AG08396 (cell line): ENCODE measurements around the gene APOB.
"Not testable (repeated sequence)": the region's sequence is repeated elsewhere in the genome, so short reads cannot be mapped to it uniquely, and the experiment has no call there.

ENCODE experiments used
- DNase-seq: peaks from one replicate; pipeline ENCODE4 v3.0.0; 2012; ENCODE audit warnings: low spot score, mixed read lengths

Gene APOB

DNA sequence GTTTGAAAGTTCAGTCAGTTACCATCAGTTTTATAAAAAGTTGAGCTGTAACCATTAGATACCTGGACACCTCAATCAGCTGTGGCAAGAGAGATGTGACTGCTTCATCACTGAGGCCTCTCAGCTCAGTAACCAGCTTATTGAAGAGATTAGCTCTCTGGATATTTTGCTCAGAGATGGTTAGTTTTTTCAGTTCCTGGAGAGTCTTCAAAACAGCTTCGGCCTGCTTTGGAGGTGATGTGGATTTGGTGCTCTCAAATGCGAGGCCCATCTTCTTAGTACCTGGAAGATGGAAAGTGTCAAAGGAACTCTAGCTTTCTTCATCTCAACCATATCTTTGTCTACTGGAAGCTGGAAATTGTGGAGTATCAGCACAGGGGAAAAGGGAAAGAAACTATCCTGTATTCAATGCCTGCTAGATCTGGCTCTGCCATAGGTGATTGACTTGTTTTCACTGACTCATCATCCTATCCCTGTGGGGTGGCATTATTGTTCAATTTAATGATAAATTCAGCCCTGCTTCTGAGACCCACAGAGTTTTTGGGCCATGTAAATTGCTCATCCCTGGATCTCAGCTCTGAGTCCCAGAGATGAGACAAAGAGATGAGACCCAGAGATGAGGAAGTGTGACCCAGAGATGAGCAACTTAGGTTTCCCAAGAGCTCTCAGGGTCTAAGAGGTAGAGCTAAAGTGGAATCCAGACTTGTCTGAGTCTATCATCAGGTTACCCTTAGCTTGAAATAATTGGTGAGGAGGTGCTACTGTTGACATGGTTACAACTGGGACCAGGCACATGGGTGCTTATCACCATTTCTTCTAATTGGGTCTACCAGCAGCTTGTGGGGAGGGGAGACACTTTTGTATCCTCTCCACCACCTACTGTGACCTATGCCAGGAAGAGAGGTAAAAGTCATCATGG, 10.4 kb downstream of the APOB start:
- DNase-seq = no peak

DNA sequence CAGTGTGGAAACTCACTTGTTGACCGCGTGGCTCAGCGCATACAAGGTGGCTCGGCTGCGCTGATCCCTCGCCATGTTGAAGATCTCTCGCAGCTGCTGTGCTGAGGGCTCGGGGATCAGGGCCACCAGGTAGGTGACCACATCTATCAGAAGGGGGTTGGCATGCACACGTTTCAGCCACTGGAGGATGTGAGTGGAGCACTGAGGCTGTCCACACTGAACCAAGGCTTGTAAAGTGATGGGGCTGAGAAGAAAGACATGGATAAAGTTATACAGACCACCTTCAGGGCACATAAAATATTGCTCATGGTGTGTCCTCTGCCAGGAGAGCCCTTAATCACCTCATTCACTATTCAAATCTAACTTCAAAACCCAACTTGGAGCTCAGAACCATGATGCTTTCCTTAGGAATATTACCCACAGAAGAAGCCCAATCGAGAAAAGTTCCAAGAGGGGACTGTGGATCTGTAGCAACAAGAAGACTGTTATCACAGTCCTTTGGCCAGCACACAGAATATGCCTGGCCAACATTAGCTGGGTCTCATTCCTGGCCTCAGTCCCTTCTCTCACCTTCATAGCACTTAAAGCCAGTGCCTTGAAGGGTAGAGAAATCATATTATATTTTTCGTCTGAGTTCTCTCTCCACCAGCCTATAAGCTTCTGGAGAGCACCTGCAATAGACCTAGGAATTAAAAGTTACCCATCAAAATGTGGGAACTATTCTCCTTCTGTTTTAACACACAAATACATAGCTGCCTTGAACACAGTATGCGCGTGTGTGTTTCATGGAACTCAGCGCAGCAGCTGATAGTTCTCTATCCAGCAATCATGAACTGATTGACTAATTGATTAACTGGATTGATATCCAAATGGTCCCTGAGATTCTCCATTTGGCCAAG, 11.3 kb downstream of the APOB start:
- no peak for DNase-seq

DNA sequence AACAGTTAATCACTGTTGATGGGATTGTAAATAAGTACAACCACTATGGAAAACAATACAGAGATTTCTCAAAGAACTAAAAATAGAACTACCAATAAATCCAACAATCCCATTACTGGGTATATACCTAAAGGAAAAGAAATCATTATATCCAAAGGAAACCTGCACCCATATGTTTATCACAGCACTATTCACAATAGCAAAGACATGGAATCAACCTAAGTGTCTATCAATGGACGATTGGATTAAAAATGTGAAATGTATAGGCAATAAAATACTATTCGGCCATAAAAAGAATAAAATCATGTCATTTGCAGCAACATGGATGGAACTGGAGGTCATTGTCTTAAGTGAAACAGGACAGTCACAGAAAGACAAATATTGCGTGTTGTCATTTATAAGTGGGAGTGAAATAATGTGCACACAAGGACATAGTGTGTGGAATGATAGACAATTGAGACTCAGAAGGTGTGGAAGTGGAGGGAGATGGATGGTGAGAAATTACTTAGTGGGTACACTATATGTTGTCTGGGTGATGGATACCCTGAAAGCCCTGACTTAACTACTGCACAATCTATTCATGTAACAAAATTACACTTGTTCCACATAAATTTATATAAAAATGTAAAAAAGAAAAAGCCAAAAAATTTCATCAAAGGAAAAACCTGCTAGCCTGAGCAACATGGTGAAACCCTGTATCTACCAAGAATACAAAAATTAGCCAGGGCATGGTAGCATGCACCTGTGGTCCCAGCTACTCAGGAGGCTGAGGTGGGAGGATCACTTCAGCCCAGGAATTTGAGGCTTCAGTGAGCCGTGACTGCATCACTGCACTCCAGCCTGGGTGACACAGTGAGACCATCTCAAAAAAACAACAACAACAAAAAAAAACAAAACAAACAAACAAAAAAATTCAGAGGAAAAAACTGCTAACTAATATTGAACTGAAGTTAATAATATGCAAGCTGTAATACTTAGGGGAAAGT, 12.6 kb downstream of the APOB start:
- DNase-seq = no peak

DNA sequence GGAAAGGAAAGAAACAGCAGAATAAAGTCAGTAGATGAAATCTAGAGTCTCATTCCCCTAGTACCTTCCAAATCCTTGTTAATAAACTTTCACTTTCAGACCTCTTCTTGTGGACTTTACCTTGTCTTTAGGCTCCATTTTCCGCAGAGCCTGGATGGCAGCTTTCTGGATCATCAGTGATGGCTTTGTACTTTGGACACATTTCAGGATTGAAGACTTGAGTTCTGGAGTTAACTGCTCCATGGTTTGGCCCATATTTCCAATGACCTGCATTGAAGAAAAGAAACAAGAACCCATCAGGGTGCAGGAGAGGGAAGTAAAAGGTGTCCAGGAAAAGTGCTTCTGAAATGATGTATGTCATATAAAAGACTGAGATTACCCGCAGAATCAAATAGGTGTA, 14.4 kb downstream of the APOB start:
- no peak for DNase-seq

GRCh38 chr2:21028951-21029350, 14.9 kb downstream of the APOB start:
- not testable (repeated sequence) for DNase-seq

GRCh38 chr2:21028021-21028947, 15.6 kb downstream of the APOB start:
- DNase-seq = no peak

- no peak for DNase-seq
Observed at GRCh38 chr2:21026479-21027282, 17.2 kb downstream of the APOB start.

GRCh38 chr2:21025690-21026478, 18.0 kb downstream of the APOB start:
- DNase-seq = no peak

GRCh38 chr2:21024722-21025389, 19.0 kb downstream of the APOB start:
- no peak for DNase-seq

DNA sequence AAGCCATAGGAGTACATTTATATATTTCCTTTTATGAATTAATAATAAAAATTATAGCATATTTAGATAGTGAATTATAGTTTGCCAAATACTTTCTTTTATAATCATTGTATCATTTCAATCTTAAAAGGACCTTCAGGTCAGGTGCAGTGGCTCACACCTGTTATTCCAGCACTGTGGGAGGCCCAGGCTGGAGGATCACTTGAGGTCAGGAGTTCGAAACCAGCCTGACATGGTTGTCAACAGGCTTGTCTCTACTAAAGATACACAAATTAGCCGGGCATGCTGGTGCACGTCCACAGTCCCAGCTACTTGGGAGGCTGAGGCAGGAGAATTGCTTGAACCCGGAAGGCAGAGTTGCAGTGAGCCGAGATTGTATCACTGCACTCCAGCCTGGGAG, 19.7 kb downstream of the APOB start:
- no peak for DNase-seq

GRCh38 chr2:21023419-21024181, 20.3 kb downstream of the APOB start:
- no peak for DNase-seq

- DNase-seq = no peak
Observed at GRCh38 chr2:21022792-21023367, 21.0 kb downstream of the APOB start.

- no peak for DNase-seq
Observed at GRCh38 chr2:21021430-21021829, 22.4 kb downstream of the APOB start.

DNA sequence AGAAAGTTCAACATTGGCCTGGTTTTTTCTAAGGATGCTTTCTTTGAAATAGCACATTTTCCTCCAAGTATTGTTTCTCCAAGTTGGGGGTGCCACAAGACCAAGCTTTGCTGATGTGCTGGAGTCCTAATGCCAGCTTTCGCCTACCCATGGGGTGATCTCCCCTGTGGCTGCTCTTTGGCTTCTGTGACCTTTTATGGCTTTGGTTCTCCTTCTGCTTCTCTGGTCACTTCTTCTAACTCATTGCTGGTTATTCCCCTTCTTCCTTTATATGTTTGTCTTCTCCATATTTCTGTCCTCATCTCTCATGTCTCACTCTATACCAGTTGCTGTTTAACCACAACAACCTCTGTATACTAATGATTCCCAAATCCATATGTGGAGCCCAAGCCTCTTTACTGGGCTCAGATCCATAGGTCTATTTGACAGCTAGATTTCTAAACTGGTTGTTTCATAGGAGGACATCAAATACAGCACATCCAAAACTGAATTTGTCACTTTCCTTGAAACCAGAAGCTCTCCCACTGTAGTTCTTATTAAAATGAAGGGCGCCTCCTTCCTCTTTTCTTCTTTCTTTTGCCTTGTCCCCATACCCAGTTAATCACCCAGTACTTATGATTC, 23.1 kb downstream of the APOB start:
- DNase-seq = no peak

DNA sequence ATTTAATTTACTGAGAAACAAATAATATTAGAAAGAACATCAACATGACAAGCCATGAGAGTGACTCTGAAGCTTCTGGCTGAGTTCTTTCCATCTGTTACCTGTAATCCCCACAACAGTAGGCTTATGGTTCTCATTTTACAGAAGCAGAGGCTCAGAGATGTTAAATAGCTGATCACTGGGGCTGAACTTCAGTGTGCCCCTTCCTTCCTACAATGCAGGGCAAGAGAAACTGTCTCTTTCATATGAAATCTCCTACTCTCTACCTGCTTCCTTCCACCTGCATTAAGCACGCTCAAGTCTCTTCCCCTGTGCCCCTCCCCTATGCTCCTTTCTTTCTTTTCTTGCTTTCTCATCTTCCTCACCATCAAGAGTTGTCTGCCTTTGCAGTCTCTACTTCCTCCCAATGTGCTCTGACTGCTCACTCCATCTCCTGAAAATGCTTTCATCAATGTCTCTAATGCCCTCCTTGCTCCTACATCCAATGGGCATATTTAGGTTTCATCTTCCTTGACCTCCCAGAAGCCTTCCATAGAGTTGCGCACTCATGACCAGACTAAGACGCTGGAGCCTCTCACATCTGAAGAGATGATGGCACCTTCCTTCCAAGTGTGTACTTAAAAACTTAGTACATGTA, 23.7 kb downstream of the APOB start:
- DNase-seq = no peak

DNA sequence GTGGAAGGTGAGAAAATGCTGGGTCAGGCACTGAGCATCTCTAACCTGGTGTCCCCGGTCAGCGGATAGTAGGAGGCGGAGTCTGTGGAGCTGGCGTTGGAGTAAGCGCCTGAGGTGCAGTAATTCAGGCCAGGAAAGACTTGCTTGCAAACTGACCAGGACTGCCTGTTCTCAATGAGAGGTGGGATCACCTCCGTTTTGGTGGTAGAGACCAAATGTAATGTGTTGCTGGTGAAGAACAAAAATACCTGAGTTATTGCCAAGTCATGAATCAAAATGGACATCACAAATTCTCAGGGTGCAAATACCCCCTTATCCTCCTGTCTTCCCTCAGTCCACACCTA, 24.2 kb downstream of the APOB start:
- no peak for DNase-seq
